ENCODE results near the gene ITGB4.
A peak's percentile ranks its signal among the peaks of the same experiment; 100 is the strongest.

ITGB4 gene

GRCh38 chr17:75720656-75721462, at the start of gene ITGB4:
ITGB4 (plus strand) TSS chr17:75721459; CDS start chr17:75724704, 3,245 bp downstream.
- DNase-seq = peak in 3 of 4 experiments; percentile 11 to 62 (median 46)

- no peak for DNase-seq
These were observed 49.2 kb upstream of the ITGB4 start for GRCh38 chr17:75672011-75672410.

GRCh38 chr17:75673487-75673886, 47.8 kb upstream of the ITGB4 start:
- DNase-seq = no peak

- DNase-seq = no peak
These were observed 44.8 kb upstream of the ITGB4 start for GRCh38 chr17:75676461-75676860.

GRCh38 chr17:75679706-75680211, 41.5 kb upstream of the ITGB4 start:
- no peak for DNase-seq

- no peak for DNase-seq
These were observed 40.8 kb upstream of the ITGB4 start for GRCh38 chr17:75680431-75680830.

GRCh38 chr17:75681289-75681688, 40.0 kb upstream of the ITGB4 start:
- no peak for DNase-seq

GRCh38 chr17:75683583-75683982, 37.7 kb upstream of the ITGB4 start:
- no peak for DNase-seq

- no peak for DNase-seq
These were observed 37.0 kb upstream of the ITGB4 start for GRCh38 chr17:75684249-75684648.

- no peak for DNase-seq
These were observed 36.3 kb upstream of the ITGB4 start for GRCh38 chr17:75684924-75685323.

- no peak for DNase-seq
These were observed 35.8 kb upstream of the ITGB4 start for GRCh38 chr17:75685499-75685898.

- DNase-seq = no peak
These were observed 32.9 kb upstream of the ITGB4 start for GRCh38 chr17:75688209-75688825.

- DNase-seq = peak in 2 of 4 experiments; percentile 17 to 27
These were observed 31.8 kb upstream of the ITGB4 start for GRCh38 chr17:75689441-75689873.

GRCh38 chr17:75691371-75691791, 29.9 kb upstream of the ITGB4 start:
- DNase-seq = no peak

- no peak for DNase-seq
These were observed 29.2 kb upstream of the ITGB4 start for GRCh38 chr17:75691801-75692626.

GRCh38 chr17:75692976-75693375, 28.3 kb upstream of the ITGB4 start:
- DNase-seq = no peak

GRCh38 chr17:75693500-75694481, 27.5 kb upstream of the ITGB4 start:
- no peak for DNase-seq

GRCh38 chr17:75694536-75694935, 26.7 kb upstream of the ITGB4 start:
- no peak for DNase-seq

- DNase-seq = no peak
These were observed 26.0 kb upstream of the ITGB4 start for GRCh38 chr17:75695141-75695829.

- DNase-seq = no peak
These were observed 25.4 kb upstream of the ITGB4 start for GRCh38 chr17:75695830-75696271.

- DNase-seq = no peak
These were observed 23.5 kb upstream of the ITGB4 start for GRCh38 chr17:75697651-75698291.
